Amniotic epithelial cell (primary cell): ENCODE data around the gene RRP1.

Experiments
- DNase-seq: peaks from one replicate; pipeline ENCODE4 v3.0.0-alpha.2; 2010; ENCODE audit warnings: low read depth

The RRP1 gene, protein sequence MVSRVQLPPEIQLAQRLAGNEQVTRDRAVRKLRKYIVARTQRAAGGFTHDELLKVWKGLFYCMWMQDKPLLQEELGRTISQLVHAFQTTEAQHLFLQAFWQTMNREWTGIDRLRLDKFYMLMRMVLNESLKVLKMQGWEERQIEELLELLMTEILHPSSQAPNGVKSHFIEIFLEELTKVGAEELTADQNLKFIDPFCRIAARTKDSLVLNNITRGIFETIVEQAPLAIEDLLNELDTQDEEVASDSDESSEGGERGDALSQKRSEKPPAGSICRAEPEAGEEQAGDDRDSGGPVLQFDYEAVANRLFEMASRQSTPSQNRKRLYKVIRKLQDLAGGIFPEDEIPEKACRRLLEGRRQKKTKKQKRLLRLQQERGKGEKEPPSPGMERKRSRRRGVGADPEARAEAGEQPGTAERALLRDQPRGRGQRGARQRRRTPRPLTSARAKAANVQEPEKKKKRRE

DNA sequence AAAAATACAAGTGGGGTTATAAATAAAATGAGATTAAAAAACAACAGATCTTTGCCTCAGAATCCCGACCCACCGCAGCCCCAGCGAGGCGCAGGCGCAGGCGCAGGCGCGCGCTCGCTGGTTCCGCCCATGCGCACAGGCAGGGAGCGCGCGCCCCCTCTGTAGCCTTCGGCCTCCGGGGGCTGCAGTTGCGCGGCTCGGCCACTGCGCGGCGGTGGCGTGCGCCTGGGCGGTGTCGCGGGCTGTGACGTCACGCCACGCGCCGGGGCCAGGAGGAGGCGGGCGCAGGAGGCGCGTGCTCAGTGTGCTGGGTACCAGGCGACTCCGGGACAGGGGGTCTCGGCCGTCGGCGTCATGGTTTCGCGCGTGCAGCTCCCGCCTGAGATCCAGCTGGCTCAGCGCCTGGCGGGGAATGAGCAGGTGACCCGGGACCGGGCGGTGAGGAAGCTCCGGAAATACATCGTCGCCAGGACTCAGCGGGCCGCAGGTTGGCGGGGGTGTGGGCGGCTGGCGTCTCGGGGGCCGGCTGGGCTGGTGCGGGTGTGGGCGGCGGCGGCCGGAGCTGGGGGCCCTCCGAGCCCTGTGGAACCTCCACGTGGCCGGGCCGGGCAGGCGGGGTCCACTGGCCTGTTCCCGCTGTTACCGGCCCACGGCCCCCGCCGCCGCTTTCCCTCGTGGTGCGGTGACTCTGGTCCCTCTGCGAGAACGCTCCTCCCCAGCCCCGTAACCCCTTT lies at the start of gene RRP1:
TSS of gene RRP1 (plus strand) at position 302 of the 734 bp plus-strand sequence. CDS start at position 355, 53 bp downstream.
- DNase-seq = peak; percentile 68

DNA sequence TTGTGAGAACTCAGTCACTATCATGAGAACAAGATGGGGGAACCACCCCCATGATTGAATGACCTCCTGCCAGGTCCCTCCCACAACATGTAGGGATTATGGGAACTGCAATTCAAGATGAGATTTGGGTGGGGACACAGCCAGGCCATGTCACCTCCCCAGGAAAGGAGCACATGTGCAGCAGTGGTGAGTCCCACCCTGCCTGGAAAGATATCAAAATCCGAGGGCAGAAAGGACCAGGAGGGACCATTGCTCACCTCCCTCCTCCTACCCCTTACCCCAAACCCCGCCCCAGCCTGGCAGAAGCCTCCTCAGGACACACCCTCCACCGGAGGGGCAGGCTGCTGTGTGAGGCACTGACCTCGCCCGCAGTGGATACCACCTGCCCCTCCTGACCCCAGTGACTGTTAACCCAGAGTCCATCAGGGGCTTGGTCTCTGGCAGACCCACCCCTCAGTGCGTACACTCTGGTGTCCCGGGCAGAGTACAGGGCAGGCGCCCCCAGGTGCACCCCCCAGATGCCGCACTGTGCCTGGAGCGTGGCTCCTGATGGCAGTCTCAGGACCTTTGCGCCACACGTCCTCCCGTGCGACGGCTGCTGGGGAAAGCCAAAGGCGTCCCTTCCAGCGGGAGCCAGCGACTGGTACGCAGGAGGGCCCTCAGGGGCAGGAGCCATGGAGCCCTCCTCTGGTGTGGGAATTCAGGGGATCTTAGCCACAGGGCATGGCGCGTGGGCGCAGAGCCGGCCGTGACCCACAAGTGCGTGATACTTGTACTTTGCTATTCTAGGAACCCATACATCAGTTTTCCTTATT lies 49.5 kb upstream of the RRP1 start:
- no peak for DNase-seq

DNA sequence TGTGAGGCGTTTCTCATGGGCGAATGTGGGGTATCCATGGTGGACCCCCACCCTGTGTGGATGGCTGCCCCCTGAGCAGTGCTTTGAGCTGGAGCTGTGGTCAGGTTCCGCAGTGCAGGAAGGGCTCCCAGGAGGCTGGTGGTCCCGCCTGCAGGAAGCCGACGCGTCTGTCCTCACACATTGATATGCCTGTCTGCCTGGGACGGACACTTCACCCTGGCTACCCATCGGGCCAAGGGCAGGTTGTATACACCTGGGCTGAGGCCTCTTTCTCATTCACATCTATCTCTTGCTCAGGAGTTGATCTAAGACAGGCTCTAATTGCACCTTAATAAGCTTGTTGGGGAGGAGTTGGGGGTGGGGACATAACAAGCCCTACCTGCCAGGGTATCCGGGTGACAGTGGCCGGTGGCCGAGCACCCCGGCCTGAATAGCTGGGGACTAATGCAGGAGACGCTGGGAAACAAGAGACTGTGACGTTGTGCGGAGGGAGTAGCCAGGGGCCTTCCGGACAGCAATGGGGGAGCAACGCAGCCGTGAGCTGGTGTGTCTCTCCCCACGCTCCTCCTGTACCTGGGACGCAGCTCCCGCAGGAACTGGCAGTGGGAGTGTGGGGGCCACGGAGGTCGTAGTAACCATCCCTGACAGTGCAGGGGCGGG lies 48.8 kb upstream of the RRP1 start:
- peak; percentile 63 for DNase-seq

DNA sequence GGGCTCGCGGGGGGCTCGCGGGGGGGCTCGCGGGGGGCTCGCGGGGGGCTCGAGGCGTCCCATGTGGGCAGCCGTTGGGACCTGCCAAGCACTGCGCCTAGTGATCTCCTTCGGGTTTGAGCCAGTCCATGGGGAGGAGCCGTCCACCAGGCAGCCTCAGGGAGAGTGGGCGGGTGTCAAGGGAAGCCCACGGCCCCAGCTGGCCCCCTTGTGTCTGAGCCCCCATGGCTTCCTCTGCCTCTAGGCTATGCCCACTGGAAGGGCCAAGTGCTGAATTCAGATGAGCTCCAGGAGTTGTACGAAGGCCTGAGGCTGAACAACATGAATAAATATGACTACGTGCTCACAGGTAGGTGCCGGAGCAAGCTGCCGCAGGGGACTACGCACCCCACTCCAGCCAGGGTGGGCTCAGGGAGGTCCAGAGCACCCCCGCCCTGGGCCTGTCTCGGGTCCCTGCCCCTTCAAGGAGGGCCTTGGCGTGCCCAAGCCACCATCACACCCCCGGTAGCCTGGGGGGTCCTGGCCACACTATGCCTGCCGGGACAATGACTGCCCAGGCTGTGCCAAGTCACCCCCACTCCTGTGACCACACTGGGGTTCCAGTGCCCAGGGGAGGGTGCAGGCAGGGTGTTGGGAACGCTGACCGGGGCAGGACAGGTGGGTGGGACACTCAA lies 47.8 kb upstream of the RRP1 start:
- no peak for DNase-seq

DNA sequence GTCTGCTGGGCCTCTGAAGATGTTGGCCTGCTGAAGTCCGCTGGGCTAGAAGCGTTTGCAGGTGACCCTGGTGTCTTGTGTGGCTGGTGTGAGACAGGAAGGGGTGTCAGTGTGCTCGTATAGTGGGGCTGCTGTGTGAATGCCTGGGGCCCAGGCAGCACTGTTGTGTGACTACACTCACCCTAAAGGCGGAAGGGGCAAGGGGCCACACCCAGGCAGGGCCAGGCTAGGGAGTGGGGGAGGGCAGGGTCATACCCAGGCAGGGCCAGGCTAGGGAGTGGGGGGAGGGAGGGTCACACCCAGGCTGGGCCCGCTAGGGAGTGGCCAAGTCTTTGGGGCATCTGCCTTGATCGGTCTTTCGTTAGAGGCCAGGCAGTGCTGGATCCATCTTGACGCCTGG lies 45.4 kb upstream of the RRP1 start:
- no peak for DNase-seq

DNA sequence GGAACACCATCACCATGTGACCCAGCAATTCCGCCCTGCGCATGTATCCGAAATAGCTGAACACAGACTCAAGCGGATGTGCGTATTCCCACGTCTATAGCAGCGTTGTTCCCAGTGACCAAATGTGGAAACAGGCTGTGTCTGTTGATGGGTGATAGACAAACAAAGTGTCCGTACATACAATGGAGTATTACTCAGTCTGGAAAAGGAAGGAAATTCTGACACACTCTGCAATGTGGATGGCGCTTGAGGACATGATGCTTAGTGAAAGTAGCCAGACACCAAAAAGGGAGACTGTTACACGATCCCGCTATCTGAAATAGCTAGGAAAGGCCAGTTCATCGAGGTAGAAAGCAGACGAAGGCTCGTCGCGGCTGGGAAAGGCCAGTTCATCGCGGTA lies 44.7 kb upstream of the RRP1 start:
- no peak for DNase-seq

DNA sequence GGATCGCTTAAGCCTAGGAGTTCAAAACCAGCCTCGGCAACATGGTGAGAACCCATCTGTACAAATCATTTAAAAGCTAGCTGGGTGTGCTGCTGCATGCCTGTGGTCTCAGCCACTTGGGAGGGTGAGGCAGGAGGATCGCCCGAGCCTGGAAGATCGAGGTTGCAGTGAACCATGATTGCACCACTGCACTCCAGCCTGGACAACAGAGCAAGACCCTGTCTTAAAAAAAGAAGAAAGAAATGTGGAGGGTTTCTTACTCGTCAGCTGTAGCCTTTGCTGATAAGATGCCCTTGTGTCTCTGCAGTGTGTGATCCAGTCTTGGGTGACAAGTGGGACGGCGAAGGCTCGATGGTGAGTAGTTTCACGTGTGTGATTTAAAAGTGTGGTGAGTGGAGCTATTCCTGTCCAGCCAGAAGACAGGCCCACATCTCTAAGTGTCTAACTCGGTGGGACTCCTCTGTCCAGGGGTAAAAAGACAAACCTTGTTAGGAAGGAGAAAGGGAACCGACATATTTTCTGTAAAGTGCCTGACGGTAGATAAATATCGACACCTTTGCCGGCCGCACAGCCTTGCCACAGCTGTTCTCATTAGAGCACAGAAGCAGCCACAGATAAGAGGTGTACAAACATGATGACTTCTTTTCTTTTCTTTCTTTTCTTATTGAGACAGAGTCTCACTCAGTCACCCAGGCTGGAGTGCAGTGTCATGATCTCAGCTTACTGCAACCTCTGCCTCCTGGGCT lies 43.4 kb upstream of the RRP1 start:
- no peak for DNase-seq

DNA sequence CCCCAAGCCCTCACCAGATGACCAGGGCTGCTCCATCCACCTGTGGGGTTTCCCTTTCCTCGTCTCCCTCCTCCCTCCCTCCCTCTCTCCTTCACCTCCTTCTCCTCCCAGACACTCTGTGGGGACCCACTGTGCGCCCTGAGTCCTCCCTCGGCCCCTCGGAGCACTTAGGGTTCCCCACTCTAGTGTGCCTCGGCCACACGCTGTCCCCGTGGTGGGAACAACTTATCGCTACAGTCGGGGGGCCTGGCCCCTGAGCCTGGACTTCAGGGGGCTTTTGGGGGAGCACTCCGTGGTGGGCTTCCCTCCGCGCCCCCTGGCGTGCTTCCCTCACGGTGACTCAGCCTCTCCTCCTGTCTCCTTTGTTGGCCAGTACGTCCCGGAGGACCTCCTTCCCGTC lies 40.8 kb upstream of the RRP1 start:
- DNase-seq = no peak

DNA sequence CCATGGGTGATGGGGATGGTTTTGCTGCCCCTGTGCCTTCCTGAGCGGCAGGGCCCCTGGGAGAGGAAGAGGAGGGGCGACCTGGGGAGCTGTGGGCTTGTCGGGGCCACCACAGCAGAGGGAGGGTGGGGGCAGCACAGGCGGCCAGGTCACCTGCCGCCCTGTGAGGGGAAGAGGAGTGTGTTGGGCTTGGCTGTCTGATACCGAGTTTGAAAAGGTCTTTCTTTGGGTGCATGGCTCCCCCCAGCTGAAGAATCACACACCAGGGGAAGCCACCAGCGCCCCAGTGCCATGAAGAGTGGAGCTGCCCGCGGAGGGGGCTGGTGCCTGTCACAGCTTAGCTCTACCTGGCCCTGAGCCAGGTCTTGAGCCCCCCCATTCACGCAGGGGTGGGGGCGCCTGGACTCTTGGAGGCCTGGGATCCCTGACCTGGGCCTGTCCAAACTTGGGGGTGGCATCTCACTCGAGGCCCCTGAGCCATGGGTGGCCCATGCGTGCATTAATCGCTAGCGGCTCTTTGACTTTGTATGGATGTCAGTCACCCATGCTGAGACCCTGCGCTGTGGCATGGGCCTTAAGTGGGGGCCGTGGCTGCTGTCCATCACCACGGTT lies 39.6 kb upstream of the RRP1 start:
- DNase-seq = no peak

DNA sequence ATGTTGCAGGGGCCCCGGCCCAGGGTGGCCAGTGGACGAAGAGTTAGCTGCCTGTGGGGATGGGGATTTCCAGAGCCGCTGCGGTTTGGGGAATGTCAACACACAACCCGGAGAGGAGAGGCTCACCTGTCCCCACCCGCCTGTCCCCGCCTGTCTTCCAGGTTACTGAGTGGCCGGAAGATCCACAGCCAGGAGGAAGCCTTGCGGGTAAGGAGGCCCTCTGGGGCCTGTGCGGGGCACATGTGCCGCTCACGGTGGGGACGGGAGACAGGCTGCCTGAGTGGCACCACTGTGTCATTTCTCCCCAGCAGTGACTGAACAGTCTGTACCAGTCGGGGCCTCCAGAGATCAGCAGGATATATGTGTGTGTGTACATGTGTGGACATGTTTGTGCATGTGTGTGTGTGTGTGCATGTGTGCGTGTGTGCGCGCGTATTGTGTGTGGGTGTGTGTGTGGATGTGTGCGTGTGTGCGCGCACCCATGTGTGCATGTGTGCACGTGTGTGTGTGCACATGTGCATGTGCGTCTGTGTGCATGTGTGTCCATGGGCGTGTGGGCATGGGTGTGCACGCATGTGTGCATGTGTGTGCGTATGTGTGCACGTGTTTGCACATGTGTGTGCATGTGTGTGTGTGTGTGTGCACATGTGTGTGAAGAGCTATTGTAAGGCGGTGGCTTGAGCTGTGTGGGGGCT lies 38.9 kb upstream of the RRP1 start:
- no peak for DNase-seq

DNA sequence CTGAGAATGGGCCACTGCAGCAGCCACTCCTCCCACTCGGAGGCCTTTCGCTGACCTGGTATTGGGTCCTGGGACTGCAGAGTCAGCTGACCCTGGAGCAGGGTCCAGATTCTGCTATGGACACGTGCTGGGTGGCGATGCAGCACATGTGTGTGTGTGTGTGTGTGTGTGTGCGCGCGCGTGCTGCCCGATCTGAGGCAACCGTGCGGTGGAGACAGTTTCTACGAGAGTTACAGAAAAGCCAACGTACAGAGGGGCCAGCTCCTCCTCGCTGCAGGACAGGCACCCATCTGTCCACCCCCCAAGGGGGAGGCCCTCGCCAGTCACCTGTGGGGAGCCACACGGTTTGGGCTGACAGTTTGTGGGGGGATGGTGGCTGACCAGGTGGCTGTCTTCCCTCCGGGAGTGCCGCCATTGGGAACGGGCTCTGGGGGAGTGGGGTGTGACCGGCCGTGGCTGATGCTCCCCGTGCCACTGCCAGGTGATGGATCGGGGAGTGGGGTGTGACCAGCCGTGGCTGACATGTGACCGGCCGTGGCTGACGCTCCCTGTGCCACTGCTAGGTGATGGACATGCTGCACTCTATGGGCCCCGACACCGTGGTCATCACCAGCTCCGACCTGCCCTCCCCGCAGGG lies 37.3 kb upstream of the RRP1 start:
- no peak for DNase-seq

DNA sequence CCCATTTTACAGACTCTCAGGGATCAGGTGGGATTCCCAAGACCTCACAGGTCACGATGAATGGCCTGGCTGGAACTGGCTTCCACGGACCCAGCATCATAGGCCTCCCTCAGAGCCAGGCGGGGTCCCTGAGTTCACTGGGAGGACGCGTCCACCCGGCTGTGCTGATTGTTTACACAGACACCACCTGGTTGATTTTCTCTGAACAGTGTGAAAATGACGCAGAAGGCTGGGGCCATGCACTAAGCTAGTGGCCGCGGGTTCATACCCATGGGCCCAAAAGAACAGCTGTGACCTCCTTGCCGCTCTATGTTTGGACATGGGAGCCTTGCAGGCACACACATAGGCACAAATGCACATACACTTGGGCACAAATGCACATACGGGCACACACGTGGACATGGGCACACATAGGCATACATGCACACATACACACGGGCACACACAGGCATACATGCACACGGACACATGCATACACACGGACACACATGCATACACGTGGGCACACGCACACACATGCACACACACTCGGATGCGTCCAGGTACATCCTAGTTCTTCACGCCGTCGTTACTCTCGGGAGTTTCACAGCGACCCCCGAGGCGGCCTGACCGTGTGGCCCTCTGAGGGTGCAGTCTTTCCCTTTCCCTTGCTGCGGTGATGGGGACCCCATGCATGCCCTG lies 36.5 kb upstream of the RRP1 start:
- DNase-seq = no peak

DNA sequence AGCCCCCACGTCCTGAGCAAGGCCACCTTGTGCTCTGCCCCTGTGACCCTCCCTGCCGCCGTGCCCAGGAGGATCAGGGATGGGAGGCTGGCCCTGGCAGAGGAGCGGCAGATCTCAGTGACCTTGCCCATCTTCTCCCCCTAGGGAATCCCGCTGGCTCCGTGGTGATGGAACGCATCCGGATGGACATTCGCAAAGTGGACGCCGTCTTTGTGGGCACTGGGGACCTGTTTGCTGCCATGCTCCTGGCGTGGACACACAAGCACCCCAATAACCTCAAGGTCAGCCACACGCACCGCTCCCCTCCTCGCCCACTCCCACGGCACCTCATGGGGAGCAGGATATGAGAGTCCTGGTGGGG lies 36.0 kb upstream of the RRP1 start:
- no peak for DNase-seq

DNA sequence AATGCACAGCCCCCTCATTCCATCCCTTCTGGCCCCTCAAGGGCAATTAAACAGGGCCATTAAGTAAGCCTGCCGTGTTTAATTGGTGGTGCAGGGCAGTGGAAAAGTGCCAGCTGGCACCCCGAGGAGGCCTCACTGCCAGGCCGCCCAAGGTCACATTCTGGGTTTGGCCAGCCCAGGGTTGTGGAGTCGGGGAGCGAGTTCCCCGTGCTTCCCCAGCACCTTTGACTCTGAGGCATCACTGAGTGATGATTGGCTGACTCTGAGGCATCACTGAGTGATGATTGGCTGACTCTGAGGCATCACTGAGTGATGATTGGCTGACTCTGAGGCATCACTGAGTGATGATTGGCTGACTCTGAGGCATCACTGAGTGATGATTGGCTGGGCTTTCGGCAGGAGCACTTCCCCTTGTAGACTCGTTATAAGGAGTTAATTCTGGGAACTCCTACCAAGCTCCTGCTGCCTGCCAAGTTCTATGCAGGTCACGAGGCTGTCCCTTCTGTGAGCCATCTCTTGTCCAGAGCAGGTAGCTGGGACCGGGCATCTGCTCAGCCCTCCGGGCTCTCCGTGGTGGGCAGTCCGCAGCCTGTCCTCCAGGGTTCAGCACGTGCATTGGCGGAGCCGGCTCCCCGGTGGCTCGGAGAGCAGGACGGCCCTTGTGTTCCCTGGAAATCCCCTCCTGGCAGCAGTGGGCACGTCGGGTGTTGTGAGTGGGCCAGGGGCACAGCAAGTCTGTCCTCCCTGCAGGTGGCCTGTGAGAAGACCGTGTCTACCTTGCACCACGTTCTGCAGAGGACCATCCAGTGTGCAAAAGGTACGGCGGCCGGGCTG lies 34.2 kb upstream of the RRP1 start:
- DNase-seq = no peak

DNA sequence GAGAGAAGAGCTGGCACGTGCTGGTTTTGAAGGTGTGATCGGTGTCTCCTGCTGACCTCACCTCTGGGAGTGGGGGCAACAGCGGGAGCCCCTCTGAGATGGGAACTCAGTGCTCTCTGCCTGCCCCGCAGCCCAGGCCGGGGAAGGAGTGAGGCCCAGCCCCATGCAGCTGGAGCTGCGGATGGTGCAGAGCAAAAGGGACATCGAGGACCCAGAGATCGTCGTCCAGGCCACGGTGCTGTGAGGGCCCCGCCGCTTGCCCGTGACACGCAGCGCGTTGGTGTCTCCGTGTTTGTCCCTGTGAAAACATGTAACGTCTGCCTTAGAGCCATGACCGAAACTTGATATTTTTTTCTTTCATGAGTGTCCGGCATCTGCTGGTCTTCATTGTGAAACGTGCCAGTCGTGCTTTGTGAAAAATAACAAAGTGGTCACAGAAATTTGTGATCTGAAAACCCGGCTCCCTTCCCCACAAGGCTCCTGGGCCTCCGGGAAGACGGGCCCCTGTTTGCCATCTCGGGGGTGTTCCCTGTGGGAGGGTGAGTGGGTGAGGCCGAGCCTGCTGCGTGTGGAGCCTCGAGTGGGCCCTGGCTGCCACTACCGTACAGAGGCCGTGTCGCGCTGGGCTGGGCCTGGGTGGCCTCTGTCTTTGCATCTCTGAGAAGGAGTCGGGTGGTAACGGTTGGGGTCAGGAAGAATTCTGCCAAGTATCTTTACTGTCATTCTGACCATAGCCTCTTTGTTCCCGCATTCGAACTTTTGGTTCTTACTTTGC lies 33.4 kb upstream of the RRP1 start:
- DNase-seq = no peak

DNA sequence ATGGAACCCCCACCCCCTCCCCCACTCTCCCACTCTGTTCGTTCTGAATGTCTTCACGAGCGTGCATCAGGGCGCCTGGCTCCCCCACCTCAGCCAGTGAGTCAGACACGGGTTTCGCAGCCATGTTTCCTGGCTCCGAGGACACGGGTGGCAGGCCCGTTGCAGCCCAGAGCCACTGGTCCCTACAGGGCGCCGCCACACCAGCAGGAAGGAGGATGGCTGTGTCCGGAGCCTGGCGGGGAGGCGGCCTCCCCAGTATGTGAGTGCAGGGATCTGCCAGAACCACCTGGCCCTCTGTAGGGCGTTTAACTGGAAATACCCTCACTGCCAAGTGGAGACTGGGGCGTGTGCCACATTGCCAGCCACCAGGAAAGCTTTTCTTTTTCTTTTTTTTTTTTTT lies 31.8 kb upstream of the RRP1 start:
- DNase-seq = no peak

DNA sequence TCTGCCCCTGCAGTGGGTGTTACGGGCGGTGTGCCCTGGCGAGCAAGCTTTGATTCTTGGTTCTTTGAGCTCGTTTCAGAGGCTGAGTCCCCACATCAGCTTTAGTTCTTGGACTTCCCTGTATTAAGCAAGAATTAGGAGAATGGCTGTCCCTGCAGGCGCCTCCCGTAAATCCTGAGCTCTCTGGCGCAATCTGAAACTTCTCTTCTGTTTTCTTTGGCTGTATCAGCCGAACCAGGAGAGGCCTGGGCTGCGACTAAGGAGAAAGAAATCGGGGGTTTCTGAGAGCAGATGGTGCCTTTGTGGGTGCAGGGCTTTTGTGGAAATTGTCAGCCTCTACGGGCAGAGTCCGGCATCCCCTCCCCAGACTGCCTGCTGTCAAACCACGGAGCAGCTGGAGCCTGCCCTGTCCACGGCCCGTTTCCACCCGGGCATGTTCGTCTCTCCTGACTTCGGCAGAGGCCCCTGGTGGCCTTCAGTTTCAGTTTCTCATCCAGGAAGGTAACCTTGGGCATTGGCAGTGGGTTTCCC lies 31.2 kb upstream of the RRP1 start:
- peak; percentile 79 for DNase-seq
